Measurements from ENCODE around the gene SLC11A2.

- TF ChIP-seq CTCF (IDR thresholded peaks at IDR 0.05; ENCODE audit: low read depth, low read length) (peak; percentile 60), POLR2A (IDR thresholded peaks at IDR 0.05; ENCODE audit: extremely low read depth, insufficient read length) (no peak), MAX (IDR thresholded peaks at IDR 0.05; ENCODE audit: low read depth, low read length) (0 out of 2 replicates have a peak, but pooled peaks have one; percentile 6)
Measured at GRCh38 chr12:50986966-50987737, 39.0 kb downstream of the SLC11A2 start.
